ENCODE results near the gene ZFP64. TPM values are rescaled to one million over a fixed set of nuclear protein-coding genes. Genes with fewer than 3 reads are reported as not detected.

ZFP64 gene
- total RNA-seq = 5.5 and 9.3 TPM in 2 replicates

GRCh38 chr20:52191132-52191915, at the start of gene ZFP64:
ZFP64 (minus strand) TSS chr20:52191779; CDS start chr20:52191636, 143 bp downstream.

Measured in aortic smooth muscle cell (primary cell).